K562 (cell line): Measurements from ENCODE around the gene DVL3. TPM values are rescaled to one million over a fixed set of nuclear protein-coding genes. Genes with fewer than 3 reads are reported as not detected.

Experiments used
- ARID4B ChIP-seq: sonication (generic); formaldehyde crosslinking; IDR thresholded peaks from 2 replicates; pipeline ENCODE4 v1.8.0; 2022; ENCODE audit warnings: mild to moderate bottlenecking, missing genetic modification reagents
- CBFA2T2 ChIP-seq: fragments of 450-650 bp; conservative IDR thresholded peaks from 2 replicates; pipeline ENCODE4 v1.6.1; 2017; ENCODE audit warnings: mild to moderate bottlenecking
- EP400 ChIP-seq: fragments of 450-650 bp; IDR thresholded peaks from 2 replicates; pipeline ENCODE4 v1.6.1; 2017; ENCODE audit warnings: antibody characterized with exemption, mild to moderate bottlenecking, moderate library complexity
- GTF2B ChIP-seq: IDR thresholded peaks from 2 replicates; pipeline ENCODE4 v1.6.1; 2011; ENCODE audit not compliant: insufficient read length; ENCODE audit errors: extremely low read depth
- MAFK ChIP-seq: IDR thresholded peaks from 2 replicates; pipeline ENCODE4 v1.6.1; 2011; ENCODE audit warnings: low read length, improper control_type of control experiment
- NELFE ChIP-seq: IDR thresholded peaks from 2 replicates; pipeline ENCODE4 v1.6.1; 2011; ENCODE audit warnings: mild to moderate bottlenecking; ENCODE audit not compliant: insufficient read depth, insufficient read length
- RBM14 ChIP-seq: fragments of 200-400 bp; formaldehyde crosslinking; IDR thresholded peaks from 2 replicates; pipeline ENCODE4 v1.6.1; 2018; ENCODE audit warnings: low read depth, mild to moderate bottlenecking, low read length, moderate library complexity, borderline replicate concordance; ENCODE audit not compliant: insufficient read depth
- RBM34 ChIP-seq: fragments of 200-400 bp; formaldehyde crosslinking; IDR thresholded peaks from 2 replicates; pipeline ENCODE4 v1.6.1; 2018; ENCODE audit warnings: low read length, borderline replicate concordance; ENCODE audit not compliant: insufficient read depth
- SLC30A9 ChIP-seq: fragments of 250-450 bp; sonication (Bioruptor Pico); IDR thresholded peaks from 2 replicates; pipeline ENCODE4 v1.8.0; 2022; ENCODE audit warnings: mild to moderate bottlenecking, moderate library complexity
- SMAD3 ChIP-seq: fragments of 450-650 bp; formaldehyde crosslinking; conservative IDR thresholded peaks from 2 replicates; pipeline ENCODE4 v1.4.0; 2020; ENCODE audit warnings: mild to moderate bottlenecking
- TBL1XR1 ChIP-seq, 2 experiments: IDR thresholded peaks; 2 replicates each; pipeline ENCODE4 v1.6.1; 2012; ENCODE audit warnings: improper control_type of control experiment in 2 of 2, low read length in 2 of 2, mild to moderate bottlenecking in 1 of 2
- TFE3 ChIP-seq: fragments of 450-650 bp; formaldehyde crosslinking; IDR thresholded peaks from 2 replicates; pipeline ENCODE4 v1.4.0; 2020; ENCODE audit warnings: mild to moderate bottlenecking, mixed read lengths
- ZNF354B ChIP-seq: fragments of 250-450 bp; sonication (Bioruptor Pico); IDR thresholded peaks from 2 replicates; pipeline ENCODE4 v1.4.0; 2020
- ZNF408 ChIP-seq: fragments of 250-450 bp; sonication (Bioruptor Pico); IDR thresholded peaks from 2 replicates; pipeline ENCODE4 v1.4.0; 2020; ENCODE audit warnings: low read depth, mild to moderate bottlenecking, moderate library complexity
- polyA plus RNA-seq, 8 experiments: library from polyadenylated mRNA; depleted of rRNA in 4 of 8; stranded (reverse) in 5 of 8; unstranded in 3 of 8; fragments of >200 nt; fragmentation: Nextera tagmentation in 2 of 8; fragmentation: Illumina TruSeq in 1 of 8; extraction: Ambion mirVana in 2 of 8; extraction: Trizol in 1 of 8; gene quantifications; 2 replicates each; pipeline versions ENCODE4 v1.2.1 to v1.2.3, GENCODE V29; 2011 to 2014; ENCODE audit warnings: inconsistent platforms in 1 of 8, missing spikeins in 1 of 8
- total RNA-seq, 7 experiments: library from RNA; depleted of rRNA in 6 of 7; stranded (reverse); fragments of >200 nt in 6 of 7; fragmentation: Illumina TruSeq in 2 of 7; extraction: Trizol in 2 of 7; gene quantifications; 2 replicates each; pipeline versions ENCODE4 v1.2.1 to v1.2.3, GENCODE V29; 2011 to 2021; ENCODE audit warnings: low replicate concordance in 1 of 7
- TF ChIP-seq, protein P1 (sequence below): sonication (generic); formaldehyde crosslinking; IDR thresholded peaks from 2 replicates; pipeline ENCODE4 v1.8.1; 2022; ENCODE audit warnings: missing genetic modification reagents
- TF ChIP-seq, protein P2 (sequence below): fragments of 450-650 bp; formaldehyde crosslinking; IDR thresholded peaks from 2 replicates; pipeline ENCODE4 v1.4.0; 2020; ENCODE audit warnings: mild to moderate bottlenecking, moderate library complexity
- TF ChIP-seq, protein P3 (sequence below): fragments of 250-450 bp; sonication (Bioruptor Pico); IDR thresholded peaks from 2 replicates; pipeline ENCODE4 v1.9.0; 2021; ENCODE audit warnings: mild to moderate bottlenecking

Gene DVL3
- total and polyA plus RNA-seq, 9 of the 15 experiments (the other 6 are each of a cell fraction or from before 2014, with no cell fraction given), result 3.1 to 57.9 (median 20.1) TPM

DNA sequence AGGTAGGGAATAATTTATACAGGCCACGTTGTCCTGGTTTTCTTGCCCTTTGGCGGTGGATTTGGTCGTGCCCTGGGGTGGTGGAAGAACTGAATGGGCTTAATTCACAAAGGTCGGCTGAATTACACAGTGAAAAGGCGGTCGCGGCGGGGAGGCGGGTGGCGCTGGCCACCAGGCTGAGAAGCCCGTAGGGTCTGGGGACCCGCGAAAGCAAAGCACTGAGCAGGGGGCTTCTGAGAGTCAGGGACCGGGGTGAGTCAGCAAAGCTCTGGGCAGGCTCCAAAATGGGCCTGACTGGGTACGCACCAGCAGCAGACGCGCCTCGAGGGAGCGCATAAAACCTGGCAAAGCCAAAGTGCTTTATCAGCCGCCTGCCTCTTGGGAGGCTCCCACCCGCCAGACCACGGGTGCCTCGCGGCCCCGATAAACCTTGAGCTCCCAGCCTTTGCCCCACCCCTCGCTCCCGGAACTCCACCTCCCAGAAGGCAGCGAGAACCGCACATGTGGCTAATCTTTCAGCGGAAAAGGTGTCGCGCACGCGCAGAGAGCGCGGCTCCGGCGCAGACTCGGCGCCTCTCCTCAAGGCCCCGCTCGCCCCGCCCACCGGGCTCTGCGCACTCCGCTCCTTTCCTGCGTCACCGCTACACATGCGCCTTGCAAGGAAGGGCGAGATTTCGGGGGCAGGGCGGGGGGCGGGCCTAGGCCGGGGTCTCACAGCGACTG lies 30.4 kb downstream of the DVL3 start (continued):
- TF ChIP-seq GTF2B (no peak), SLC30A9 (CRISPR knock-in tag) (no peak), NELFE (no peak), ARID4B (CRISPR knock-in tag) (no peak; the same call in 1 of the 2 replicates), ZNF354B (CRISPR knock-in tag) (no peak), RBM34 (no peak), EP400 (peak; percentile 87), TFE3 (CRISPR knock-in tag) (no peak), SMAD3 (CRISPR knock-in tag) (peak; percentile 69; the same call in 1 of the 2 replicates), TBL1XR1 (IDR thresholded peaks at IDR 0.05; ENCODE audit: low read length in 2 of 2) (0 out of 4 replicates have a peak, but pooled peaks of 1 of the 2 experiments have one; percentile 53), MAFK (peak; percentile 58), RBM14 (no peak), ZNF408 (CRISPR knock-in tag) (no peak), CBFA2T2 (peak; percentile 86)
- TF ChIP-seq, protein P1, sequence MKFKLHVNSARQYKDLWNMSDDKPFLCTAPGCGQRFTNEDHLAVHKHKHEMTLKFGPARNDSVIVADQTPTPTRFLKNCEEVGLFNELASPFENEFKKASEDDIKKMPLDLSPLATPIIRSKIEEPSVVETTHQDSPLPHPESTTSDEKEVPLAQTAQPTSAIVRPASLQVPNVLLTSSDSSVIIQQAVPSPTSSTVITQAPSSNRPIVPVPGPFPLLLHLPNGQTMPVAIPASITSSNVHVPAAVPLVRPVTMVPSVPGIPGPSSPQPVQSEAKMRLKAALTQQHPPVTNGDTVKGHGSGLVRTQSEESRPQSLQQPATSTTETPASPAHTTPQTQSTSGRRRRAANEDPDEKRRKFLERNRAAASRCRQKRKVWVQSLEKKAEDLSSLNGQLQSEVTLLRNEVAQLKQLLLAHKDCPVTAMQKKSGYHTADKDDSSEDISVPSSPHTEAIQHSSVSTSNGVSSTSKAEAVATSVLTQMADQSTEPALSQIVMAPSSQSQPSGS, result no peak
- TF ChIP-seq, protein P2, sequence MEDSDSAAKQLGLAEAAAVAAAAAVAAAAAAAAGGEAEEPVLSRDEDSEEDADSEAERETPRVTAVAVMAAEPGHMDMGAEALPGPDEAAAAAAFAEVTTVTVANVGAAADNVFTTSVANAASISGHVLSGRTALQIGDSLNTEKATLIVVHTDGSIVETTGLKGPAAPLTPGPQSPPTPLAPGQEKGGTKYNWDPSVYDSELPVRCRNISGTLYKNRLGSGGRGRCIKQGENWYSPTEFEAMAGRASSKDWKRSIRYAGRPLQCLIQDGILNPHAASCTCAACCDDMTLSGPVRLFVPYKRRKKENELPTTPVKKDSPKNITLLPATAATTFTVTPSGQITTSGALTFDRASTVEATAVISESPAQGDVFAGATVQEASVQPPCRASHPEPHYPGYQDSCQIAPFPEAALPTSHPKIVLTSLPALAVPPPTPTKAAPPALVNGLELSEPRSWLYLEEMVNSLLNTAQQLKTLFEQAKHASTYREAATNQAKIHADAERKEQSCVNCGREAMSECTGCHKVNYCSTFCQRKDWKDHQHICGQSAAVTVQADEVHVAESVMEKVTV, result no peak
- TF ChIP-seq, protein P3, sequence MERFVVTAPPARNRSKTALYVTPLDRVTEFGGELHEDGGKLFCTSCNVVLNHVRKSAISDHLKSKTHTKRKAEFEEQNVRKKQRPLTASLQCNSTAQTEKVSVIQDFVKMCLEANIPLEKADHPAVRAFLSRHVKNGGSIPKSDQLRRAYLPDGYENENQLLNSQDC (CRISPR knock-in tag), result no peak
